AG09309 (cell line): ENCODE measurements around the gene L2HGDH.

Source experiments
- DNase-seq: peaks from one replicate; pipeline ENCODE4 v3.0.0-alpha.2; 2010; ENCODE audit warnings: low read depth
- H3K4me3 ChIP-seq: 2 replicates; pipeline ENCODE4 v1.5.1; 2011; ENCODE audit warnings: mild to moderate bottlenecking, low read depth, low read length, moderate library complexity; ENCODE audit not compliant: control insufficient read depth
- CTCF ChIP-seq: IDR thresholded peaks from 2 replicates; pipeline ENCODE4 v1.5.1; 2011; ENCODE audit warnings: mild to moderate bottlenecking, low read depth, low read length, inconsistent platforms; ENCODE audit not compliant: insufficient read depth, control insufficient read depth; ENCODE audit errors: missing control alignments

The L2HGDH gene

GRCh38 chr14:50340045-50340444, 28.0 kb upstream of the L2HGDH start:
- DNase-seq = no peak
- no peak for TF ChIP-seq CTCF
- H3K4me3 ChIP-seq = no peak overlapping the region

GRCh38 chr14:50339178-50339804, 27.3 kb upstream of the L2HGDH start:
- no peak overlapping the region for H3K4me3 ChIP-seq
- DNase-seq = no peak
- TF ChIP-seq CTCF = no peak

- DNase-seq = no peak
- no peak for TF ChIP-seq CTCF
- no peak overlapping the region for H3K4me3 ChIP-seq
These were observed 26.6 kb upstream of the L2HGDH start for GRCh38 chr14:50338587-50338986.

GRCh38 chr14:50335989-50336824, 24.2 kb upstream of the L2HGDH start:
- H3K4me3 ChIP-seq = no peak overlapping the region
- DNase-seq = no peak
- TF ChIP-seq CTCF = no peak

- no peak for DNase-seq
- H3K4me3 ChIP-seq = no peak overlapping the region
- TF ChIP-seq CTCF = no peak
These were observed 23.4 kb upstream of the L2HGDH start for GRCh38 chr14:50335389-50335788.

- no peak for DNase-seq
- no peak overlapping the region for H3K4me3 ChIP-seq
- TF ChIP-seq CTCF = no peak
These were observed 22.2 kb upstream of the L2HGDH start for GRCh38 chr14:50334211-50334610.
